H9 (cell line): ENCODE measurements around the gene ERVK3-1. TPM values are rescaled to one million over a fixed set of nuclear protein-coding genes. Genes with fewer than 3 reads are reported as not detected.

Experiments used
- DNase-seq: peaks from one replicate; pipeline ENCODE4 v3.0.0-alpha.2; 2017
- H2AFZ ChIP-seq: one replicate; pipeline ENCODE4 v1.6.1; 2013; ENCODE audit warnings: mild to moderate bottlenecking, low read length, control low read depth, moderate library complexity
- H2AK5ac ChIP-seq: 2 replicates; pipeline ENCODE4 v1.6.1; 2013; ENCODE audit warnings: low read length, control low read depth, mixed read lengths; ENCODE audit not compliant: insufficient read length
- H2BK120ac ChIP-seq: one replicate; pipeline ENCODE4 v1.6.1; 2013; ENCODE audit warnings: low read depth, mild to moderate bottlenecking, low read length, control low read depth, inconsistent platforms; ENCODE audit not compliant: poor library complexity, severe bottlenecking
- H2BK12ac ChIP-seq: 2 replicates; pipeline ENCODE4 v1.6.1; 2013; ENCODE audit warnings: low read length, control low read depth, mixed read lengths, low read depth; ENCODE audit not compliant: insufficient read length
- H2BK15ac ChIP-seq: 2 replicates; pipeline ENCODE4 v1.6.1; 2013; ENCODE audit warnings: low read depth, low read length, control low read depth
- H2BK20ac ChIP-seq: one replicate; pipeline ENCODE4 v1.6.1; 2013; ENCODE audit warnings: low read depth, mild to moderate bottlenecking, low read length, control low read depth, inconsistent platforms; ENCODE audit not compliant: poor library complexity, severe bottlenecking
- H2BK5ac ChIP-seq: 2 replicates; pipeline ENCODE4 v1.6.1; 2013; ENCODE audit warnings: low read length, control low read depth, mixed read lengths; ENCODE audit not compliant: insufficient read length
- H3K14ac ChIP-seq: 2 replicates; pipeline ENCODE4 v1.6.1; 2013; ENCODE audit warnings: low read length, control low read depth; ENCODE audit not compliant: insufficient read depth
- H3K18ac ChIP-seq: 2 replicates; pipeline ENCODE4 v1.6.1; 2013; ENCODE audit warnings: low read depth, mild to moderate bottlenecking, mixed read lengths, low read length, control low read depth; ENCODE audit not compliant: insufficient read length
- H3K23ac ChIP-seq: 2 replicates; pipeline ENCODE4 v1.6.1; 2013; ENCODE audit warnings: low read length, control low read depth, mixed read lengths, low read depth; ENCODE audit not compliant: insufficient read length
- H3K23me2 ChIP-seq: 2 replicates; pipeline ENCODE4 v1.6.1; 2013; ENCODE audit warnings: low read depth, mild to moderate bottlenecking, mixed read lengths, low read length, control low read depth; ENCODE audit not compliant: insufficient read length, poor library complexity, severe bottlenecking
- H3K27ac ChIP-seq: 2 replicates; pipeline ENCODE4 v1.5.1; 2013; ENCODE audit warnings: low read length, control low read depth, mixed read lengths, low read depth; ENCODE audit not compliant: insufficient read length
- H3K27me3 ChIP-seq: 2 replicates; pipeline ENCODE4 v1.6.1; 2013; ENCODE audit warnings: low read length, control low read depth, inconsistent platforms; ENCODE audit not compliant: insufficient read depth
- H3K4ac ChIP-seq: 2 replicates; pipeline ENCODE4 v1.6.1; 2013; ENCODE audit warnings: low read depth, mild to moderate bottlenecking, control low read depth, inconsistent platforms, low read length, moderate library complexity
- H3K4me1 ChIP-seq: 2 replicates; pipeline ENCODE4 v1.6.1; 2013; ENCODE audit warnings: low read length, control low read depth, inconsistent platforms; ENCODE audit not compliant: insufficient read depth
- H3K4me2 ChIP-seq: 2 replicates; pipeline ENCODE4 v1.6.1; 2013; ENCODE audit warnings: low read length, control low read depth, mixed read lengths; ENCODE audit not compliant: insufficient read length, insufficient read depth
- H3K56ac ChIP-seq: 2 replicates; pipeline ENCODE4 v1.6.1; 2013; ENCODE audit warnings: low read depth, mild to moderate bottlenecking, mixed read lengths, low read length, control low read depth; ENCODE audit not compliant: insufficient read length
- H3K79me1 ChIP-seq: 2 replicates; pipeline ENCODE4 v1.6.1; 2013; ENCODE audit warnings: low read depth, mild to moderate bottlenecking, moderate library complexity, low read length, control low read depth, inconsistent platforms; ENCODE audit not compliant: insufficient read depth, poor library complexity, severe bottlenecking
- H3K79me2 ChIP-seq: 2 replicates; pipeline ENCODE4 v1.6.1; 2013; ENCODE audit warnings: low read length, control low read depth, inconsistent platforms; ENCODE audit not compliant: insufficient read depth
- H3K9ac ChIP-seq: 2 replicates; pipeline ENCODE4 v1.6.1; 2013; ENCODE audit warnings: low read length, control low read depth, mixed read lengths; ENCODE audit not compliant: insufficient read length; ENCODE audit errors: extremely low read depth
- H3K9me3 ChIP-seq: one replicate; pipeline ENCODE4 v1.6.1; 2013; ENCODE audit warnings: low read depth, low read length, inconsistent platforms; ENCODE audit not compliant: control insufficient read depth
- H3T11ph ChIP-seq: one replicate; pipeline ENCODE4 v1.6.1; 2013; ENCODE audit warnings: mild to moderate bottlenecking, low read length, control low read depth, inconsistent platforms
- H4K20me1 ChIP-seq: one replicate; pipeline ENCODE4 v1.6.1; 2013; ENCODE audit not compliant: control insufficient read depth, insufficient read length, insufficient read depth
- H4K5ac ChIP-seq: 2 replicates; pipeline ENCODE4 v1.6.1; 2013; ENCODE audit warnings: low read depth, mild to moderate bottlenecking, mixed read lengths, low read length, control low read depth; ENCODE audit not compliant: insufficient read length
- H4K8ac ChIP-seq: replicated peaks from 2 replicates; pipeline ENCODE4 v1.6.1; 2013; ENCODE audit warnings: low read length, control low read depth, mixed read lengths, low read depth; ENCODE audit not compliant: insufficient read length
- H4K91ac ChIP-seq: 2 replicates; pipeline ENCODE4 v1.6.1; 2013; ENCODE audit warnings: low read depth, mild to moderate bottlenecking, moderate library complexity, mixed read lengths, low read length, control low read depth; ENCODE audit not compliant: insufficient read length
- H3K27ac Mint-ChIP-seq, 3 experiments: 2 replicates in 2 of 3; 3 replicates in 1 of 3; pipeline ENCODE4 v1.8.0; 2020 to 2021; ENCODE audit warnings: mixed read lengths in 3 of 3, mild to moderate bottlenecking in 1 of 3, moderate library complexity in 1 of 3
- H3K27me3 Mint-ChIP-seq: 2 replicates; pipeline ENCODE4 v1.8.0; 2021; ENCODE audit warnings: low read depth, mild to moderate bottlenecking, moderate library complexity, mixed read lengths
- H3K36me3 Mint-ChIP-seq, 3 experiments: 2 replicates in 2 of 3; 3 replicates in 1 of 3; pipeline ENCODE4 v1.8.0; 2020 to 2021; ENCODE audit warnings: low read depth in 3 of 3, mixed read lengths in 3 of 3; ENCODE audit not compliant: insufficient read depth in 1 of 3
- H3K4me1 Mint-ChIP-seq, 2 experiments: 2 replicates each; pipeline ENCODE4 v1.8.0; 2020; ENCODE audit warnings: mixed read lengths in 2 of 2
- H3K4me3 Mint-ChIP-seq, 2 experiments: 2 replicates in 1 of 2; 3 replicates in 1 of 2; pipeline ENCODE4 v1.8.0; 2020 to 2021; ENCODE audit warnings: mild to moderate bottlenecking in 2 of 2, mixed read lengths in 2 of 2, moderate library complexity in 1 of 2
- H3K9me3 Mint-ChIP-seq, 2 experiments: 2 replicates in 1 of 2; 3 replicates in 1 of 2; pipeline ENCODE4 v1.8.0; 2020; ENCODE audit warnings: mild to moderate bottlenecking in 2 of 2, mixed read lengths in 2 of 2, moderate library complexity in 1 of 2
- CTCF ChIP-seq: fragments of 200-600 bp; sonication (generic); conservative IDR thresholded peaks from 3 replicates; pipeline ENCODE4 v1.8.0; 2021; ENCODE audit warnings: antibody characterized with exemption, mild to moderate bottlenecking
- WGBS: extraction: QIAGEN DNeasy Blood & Tissue Kit; methylation state at CpG from one replicate; pipeline ENCODE4 v1.1.7; 2013; ENCODE audit warnings: missing lambda C conversion rate, low lambda C conversion rate, mixed read lengths; ENCODE audit not compliant: insufficient read length; ENCODE audit errors: extremely low coverage; 5-methylcytosine and 5-hydroxymethylcytosine counted together
- microRNA-seq: library from miRNA; unstranded; fragments of <30 nt; microRNA quantifications from one replicate; pipeline ENCODE4, GENCODE V29; 2020; ENCODE audit warnings: borderline microRNAs expressed
- total RNA-seq: library from RNA; stranded (reverse); gene quantifications from 2 replicates; pipeline ENCODE4 v1.2.1, GENCODE V29; 2021

ERVK3-1 gene
- total RNA-seq, 1 experiment from 2014 or later: 43.7 TPM

- no peak overlapping the region for H4K8ac ChIP-seq
- Mint-ChIP-seq H3K27ac (no peak overlapping the region), H3K4me3 (peak overlapping the region in 1 of 2 experiments; percentile 24; a peak in 1 of 5 replicates), H3K9me3 (no peaks in the 10 kb centered on the region), H3K4me1 (peaks cover 0 to 6% of the 10 kb centered on the region in 2 experiments; a peak in 2 of 4 replicates), H3K36me3 (peaks cover 0 to 2% (median 0%) of the 10 kb centered on the region in 3 experiments; a peak in 1 of 7 replicates), H3K27me3 (no peaks in the 10 kb centered on the region)
- no peak overlapping the region for H3K4ac ChIP-seq
- no peak overlapping the region for H2BK20ac ChIP-seq
- H3T11ph ChIP-seq: no peak overlapping the region
- no peak overlapping the region for H2BK12ac ChIP-seq
- H2BK120ac ChIP-seq: no peak overlapping the region
- H4K20me1 ChIP-seq: no peaks in the 10 kb centered on the region
- no peak overlapping the region for H2AFZ ChIP-seq
- no peak overlapping the region for H3K14ac ChIP-seq
- peaks cover 5% of the 10 kb centered on the region for H3K23me2 ChIP-seq
- H3K79me2 ChIP-seq: no peaks in the 10 kb centered on the region
- no peak overlapping the region for H3K27ac ChIP-seq
- H2AK5ac ChIP-seq: no peak overlapping the region
- no peaks in the 10 kb centered on the region for H3K79me1 ChIP-seq
- DNase-seq: no peak
- no peak overlapping the region for H3K9ac ChIP-seq
- H3K27me3 ChIP-seq: no peaks in the 10 kb centered on the region
- no CpG with 5 or more reads among the region's 5 CpGs for WGBS
- H2BK15ac ChIP-seq: no peak overlapping the region
- TF ChIP-seq CTCF: no peak
- H3K18ac ChIP-seq: no peak overlapping the region
- no peaks in the 10 kb centered on the region for H3K9me3 ChIP-seq
- H3K56ac ChIP-seq: no peak overlapping the region
- H3K4me2 ChIP-seq: no peak overlapping the region
- H3K23ac ChIP-seq: no peak overlapping the region
- H4K5ac ChIP-seq: no peak overlapping the region
- no peaks in the 10 kb centered on the region for H3K4me1 ChIP-seq
- no peak overlapping the region for H2BK5ac ChIP-seq
- H4K91ac ChIP-seq: no peak overlapping the region
These were observed 59.0 kb downstream of the ERVK3-1 start for GRCh38 chr19:58364146-58364545.

Small RNA genes lying within 50 kb of the gene (microRNA-seq; reads per million reads assigned to microRNA genes)
- not detected for gene MIR6806

Other genes with a start within 250 kb of the ERVK3-1 start
- gene ZNF135, start 246.1 kb upstream of the ERVK3-1 start, total RNA-seq: 4.7 and 5.4 TPM in 2 replicates
- gene ZSCAN18, start 207.1 kb upstream of the ERVK3-1 start, total RNA-seq: 35.4 and 40.1 TPM in 2 replicates
- gene ZNF329, start 154.6 kb upstream of the ERVK3-1 start, total RNA-seq: 11.8 and 12.1 TPM in 2 replicates
- 27.0 and 28.7 TPM in 2 replicates for gene ZNF274, start 122.3 kb upstream of the ERVK3-1 start, total RNA-seq
- gene ZNF544, start 76.5 kb upstream of the ERVK3-1 start, total RNA-seq: 97.2 and 97.6 TPM in 2 replicates
- gene ZNF8, start 26.4 kb upstream of the ERVK3-1 start, total RNA-seq: 16.9 and 17.3 TPM in 2 replicates
- gene ZSCAN22, start 21.6 kb downstream of the ERVK3-1 start, total RNA-seq: 4.7 and 4.8 TPM in 2 replicates
- gene A1BG, start 48.1 kb downstream of the ERVK3-1 start, total RNA-seq: 17.4 and 22.2 TPM in 2 replicates
- 2.4 TPM in 2 replicates for gene ZNF497, start 57.4 kb downstream of the ERVK3-1 start, total RNA-seq
- gene ZNF837, start 75.7 kb downstream of the ERVK3-1 start, total RNA-seq: 3.4 and 3.8 TPM in 2 replicates
- gene RPS5, start 81.9 kb downstream of the ERVK3-1 start, total RNA-seq: 1,400 and 1,442 TPM in 2 replicates
- gene RNF225, start 90.3 kb downstream of the ERVK3-1 start, total RNA-seq: 2.0 and 2.1 TPM in 2 replicates
- 6.5 and 7.4 TPM in 2 replicates for gene ZNF584, start 103.3 kb downstream of the ERVK3-1 start, total RNA-seq
- 0.24 and 0.42 TPM in 2 replicates for gene ZNF132, start 134.8 kb downstream of the ERVK3-1 start, total RNA-seq
- gene ZNF324B, start 146.2 kb downstream of the ERVK3-1 start, total RNA-seq: 6.3 and 8.7 TPM in 2 replicates
- 12.7 and 14.8 TPM in 2 replicates for gene ZNF324, start 161.7 kb downstream of the ERVK3-1 start, total RNA-seq
- 7.6 and 8.4 TPM in 2 replicates for gene ZNF446, start 171.0 kb downstream of the ERVK3-1 start, total RNA-seq
- gene SLC27A5, start 206.6 kb downstream of the ERVK3-1 start, total RNA-seq: 16.7 and 17.1 TPM in 2 replicates
- 18.7 and 18.8 TPM in 2 replicates for gene ZBTB45, start 214.4 kb downstream of the ERVK3-1 start, total RNA-seq
- gene TRIM28, start 238.7 kb downstream of the ERVK3-1 start, total RNA-seq: 1,058 and 1,084 TPM in 2 replicates
- 105 and 109 TPM in 2 replicates for gene CHMP2A, start 249.7 kb downstream of the ERVK3-1 start, total RNA-seq